ENCODE measurements around the gene CMIP. TPM values are rescaled to one million over a fixed set of nuclear protein-coding genes. Genes with fewer than 3 reads are reported as not detected.

CMIP gene
- total RNA-seq, 1 experiment from 2014 or later: 48.2 TPM

DNA sequence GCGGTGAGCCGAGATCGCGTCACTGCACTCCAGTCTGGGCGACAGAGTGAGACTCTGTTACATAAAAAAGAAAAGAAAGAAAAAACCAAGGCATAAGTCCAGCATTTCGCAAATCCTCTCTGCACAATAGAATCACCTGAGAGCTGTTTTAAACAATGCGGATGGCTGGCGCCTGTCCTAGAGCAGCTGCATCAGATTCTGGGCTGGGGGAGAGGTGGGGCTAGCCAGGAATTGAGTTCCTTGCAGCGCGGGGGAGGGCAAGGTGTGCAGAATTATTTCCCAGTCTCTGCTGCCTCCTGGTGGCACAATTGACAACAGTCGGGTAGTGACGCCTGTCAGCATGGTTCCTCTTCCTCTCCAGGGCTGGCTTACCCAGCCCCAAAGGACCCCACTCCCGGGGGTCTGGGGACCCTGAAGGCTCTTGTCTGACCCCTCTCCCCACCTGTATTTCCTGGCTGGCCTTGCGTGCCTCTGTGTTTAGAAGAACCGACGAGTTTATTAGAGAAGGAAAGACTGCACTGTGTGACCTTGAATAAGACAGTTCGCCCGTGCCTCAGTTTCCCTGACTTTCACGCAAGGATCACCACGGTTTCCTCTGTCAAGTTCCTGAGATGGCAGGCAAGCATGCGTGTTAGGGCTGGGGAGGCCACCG lies 293.4 kb downstream of the CMIP start:
- Histone ChIP-seq H3K27ac (ENCODE audit: insufficient read length, low read depth, low read length) (no peak overlapping the region), H2AK5ac (ENCODE audit: insufficient read length, low read length) (no peak overlapping the region), H3K4me2 (ENCODE audit: insufficient read depth, insufficient read length, low read length) (no peak overlapping the region), H2BK20ac (ENCODE audit: low read depth, low read length, poor library complexity, severe bottlenecking) (no peak overlapping the region), H2BK5ac (ENCODE audit: insufficient read length, low read length) (no peak overlapping the region), H3K4me1 (ENCODE audit: insufficient read depth, low read length) (no peaks in the 10 kb centered on the region; the same call in 1 of the 2 replicates), H3K27me3 (ENCODE audit: insufficient read depth, low read length) (no peaks in the 10 kb centered on the region), H3K23me2 (ENCODE audit: insufficient read length, low read depth, low read length, poor library complexity, severe bottlenecking) (no peaks in the 10 kb centered on the region), H3K23ac (ENCODE audit: insufficient read length, low read depth, low read length) (no peak overlapping the region), H2BK120ac (ENCODE audit: low read depth, low read length, poor library complexity, severe bottlenecking) (no peak overlapping the region), H3K9ac (ENCODE audit: extremely low read depth, insufficient read length, low read length) (no peak overlapping the region), H3K79me1 (ENCODE audit: insufficient read depth, low read depth, low read length, poor library complexity, severe bottlenecking) (no peaks in the 10 kb centered on the region), H4K8ac (replicated peaks; ENCODE audit: insufficient read length, low read depth, low read length) (no peak overlapping the region), H2BK12ac (ENCODE audit: insufficient read length, low read depth, low read length) (no peak overlapping the region), H2AFZ (ENCODE audit: low read length) (no peak overlapping the region), H3T11ph (ENCODE audit: low read length) (no peak overlapping the region), H3K4ac (ENCODE audit: low read depth, low read length) (no peak overlapping the region), H2BK15ac (ENCODE audit: low read depth, low read length) (no peak overlapping the region), H3K56ac (ENCODE audit: insufficient read length, low read depth, low read length) (no peak overlapping the region), H4K91ac (ENCODE audit: insufficient read length, low read depth, low read length) (no peak overlapping the region), H3K79me2 (ENCODE audit: insufficient read depth, low read length) (no peaks in the 10 kb centered on the region), H4K20me1 (ENCODE audit: control insufficient read depth, insufficient read depth, insufficient read length) (no peaks in the 10 kb centered on the region), H3K18ac (ENCODE audit: insufficient read length, low read depth, low read length) (no peak overlapping the region), H3K9me3 (ENCODE audit: control insufficient read depth, low read depth, low read length) (no peaks in the 10 kb centered on the region), H3K14ac (ENCODE audit: insufficient read depth, low read length) (no peak overlapping the region), H4K5ac (ENCODE audit: insufficient read length, low read depth, low read length) (no peak overlapping the region)
- peak; percentile 89 for DNase-seq
- TF ChIP-seq, protein P1, sequence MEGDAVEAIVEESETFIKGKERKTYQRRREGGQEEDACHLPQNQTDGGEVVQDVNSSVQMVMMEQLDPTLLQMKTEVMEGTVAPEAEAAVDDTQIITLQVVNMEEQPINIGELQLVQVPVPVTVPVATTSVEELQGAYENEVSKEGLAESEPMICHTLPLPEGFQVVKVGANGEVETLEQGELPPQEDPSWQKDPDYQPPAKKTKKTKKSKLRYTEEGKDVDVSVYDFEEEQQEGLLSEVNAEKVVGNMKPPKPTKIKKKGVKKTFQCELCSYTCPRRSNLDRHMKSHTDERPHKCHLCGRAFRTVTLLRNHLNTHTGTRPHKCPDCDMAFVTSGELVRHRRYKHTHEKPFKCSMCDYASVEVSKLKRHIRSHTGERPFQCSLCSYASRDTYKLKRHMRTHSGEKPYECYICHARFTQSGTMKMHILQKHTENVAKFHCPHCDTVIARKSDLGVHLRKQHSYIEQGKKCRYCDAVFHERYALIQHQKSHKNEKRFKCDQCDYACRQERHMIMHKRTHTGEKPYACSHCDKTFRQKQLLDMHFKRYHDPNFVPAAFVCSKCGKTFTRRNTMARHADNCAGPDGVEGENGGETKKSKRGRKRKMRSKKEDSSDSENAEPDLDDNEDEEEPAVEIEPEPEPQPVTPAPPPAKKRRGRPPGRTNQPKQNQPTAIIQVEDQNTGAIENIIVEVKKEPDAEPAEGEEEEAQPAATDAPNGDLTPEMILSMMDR (conservative IDR thresholded peaks at IDR 0.05): peak; percentile 94
- H3K9me3 Mint-ChIP-seq: no peaks in the 10 kb centered on the region
- H3K4me1 Mint-ChIP-seq: peaks cover 7 to 18% of the 10 kb centered on the region in 2 experiments
- H3K27me3 Mint-ChIP-seq (ENCODE audit: low read depth): peaks cover 8% of the 10 kb centered on the region
- peak overlapping the region; percentile 63 to 81 (median 80); a peak in 3 of 7 replicates for H3K27ac Mint-ChIP-seq
- no CpG with 5 or more reads among the region's 22 CpGs for WGBS (ENCODE audit: extremely low coverage, insufficient read length, low lambda C conversion rate)
- H3K36me3 Mint-ChIP-seq (ENCODE audit: insufficient read depth in 1 of 3, low read depth in 3 of 3): no peaks in the 10 kb centered on the region
- peak overlapping the region in 1 of 2 experiments; percentile 15; a peak in 1 of 5 replicates for H3K4me3 Mint-ChIP-seq

All from H9 (cell line).